Urinary bladder (tissue), 4 donors: Measurements from ENCODE around the gene SPTBN5. TPM values are rescaled to one million over a fixed set of nuclear protein-coding genes. Genes with fewer than 3 reads are reported as not detected.

ENCODE experiments used
- DNase-seq: peaks from one replicate; pipeline ENCODE4 v3.0.0-alpha.2; 2015; ENCODE audit errors: extremely low spot score
- H3K27ac ChIP-seq: one replicate; pipeline ENCODE4 v1.5.1; 2013; ENCODE audit warnings: low read depth, mild to moderate bottlenecking, moderate library complexity
- H3K36me3 ChIP-seq: one replicate; pipeline ENCODE4 v1.6.1; 2013; ENCODE audit warnings: mild to moderate bottlenecking, moderate library complexity; ENCODE audit not compliant: insufficient read depth
- H3K4me1 ChIP-seq: one replicate; pipeline ENCODE4 v1.6.1; 2013; ENCODE audit warnings: mild to moderate bottlenecking, moderate library complexity; ENCODE audit not compliant: insufficient read depth
- H3K4me3 ChIP-seq: one replicate; pipeline ENCODE4 v1.5.1; 2013; ENCODE audit warnings: low read depth, low read length
- WGBS: extraction: QIAGEN DNeasy Blood & Tissue Kit; methylation state at CpG from one replicate; pipeline ENCODE4 v1.1.7; 2013; 5-methylcytosine and 5-hydroxymethylcytosine counted together
- polyA plus RNA-seq: library from polyadenylated mRNA; stranded (reverse); fragments of 200-250 nt; gene quantifications from one replicate; pipeline ENCODE4 v1.2.3, GENCODE V29; 2013
- total RNA-seq: library from RNA; depleted of rRNA; stranded (reverse); fragments of >200 nt; gene quantifications from one replicate; pipeline ENCODE4 v1.2.3, GENCODE V29; 2014
- donor health status: healthy with polysubstance abuse.
- donor health status: healthy.

The SPTBN5 gene
- total and polyA plus RNA-seq, 2 donors, result 1.7 to 2.0 TPM

- no peaks in the 10 kb centered on the region for H3K36me3 ChIP-seq
- no peak for DNase-seq
- no peak overlapping the region for H3K4me3 ChIP-seq
- WGBS, result 82% methylated on average over 22 of the region's 22 CpGs
- H3K27ac ChIP-seq, result no peak overlapping the region
- no peaks in the 10 kb centered on the region for H3K4me1 ChIP-seq
Observed at GRCh38 chr15:41892621-41893421, 1.0 kb downstream of the SPTBN5 start.

- H3K4me3 ChIP-seq, result no peak overlapping the region
- DNase-seq, result no peak
- H3K36me3 ChIP-seq, result no peaks in the 10 kb centered on the region
- no peaks in the 10 kb centered on the region for H3K4me1 ChIP-seq
- 87% methylated on average over 3 of the region's 3 CpGs for WGBS
- no peak overlapping the region for H3K27ac ChIP-seq
Observed at GRCh38 chr15:41891946-41892345, 1.9 kb downstream of the SPTBN5 start.

GRCh38 chr15:41891226-41891625 is 2.6 kb downstream of the SPTBN5 start:
- Histone ChIP-seq H3K36me3 (no peaks in the 10 kb centered on the region), H3K4me1 (no peaks in the 10 kb centered on the region), H3K27ac (no peak overlapping the region), H3K4me3 (no peak overlapping the region)
- DNase-seq, result no peak
- WGBS, result 91% methylated on average over 6 of the region's 6 CpGs

- Histone ChIP-seq H3K4me1 (no peaks in the 10 kb centered on the region), H3K4me3 (no peak overlapping the region), H3K27ac (no peak overlapping the region), H3K36me3 (no peaks in the 10 kb centered on the region)
- WGBS, result 93% methylated on average over 6 of the region's 6 CpGs
- DNase-seq, result no peak
Observed at GRCh38 chr15:41890050-41890690, 3.7 kb downstream of the SPTBN5 start.

GRCh38 chr15:41888662-41889253 is 5.1 kb downstream of the SPTBN5 start:
- no peak for DNase-seq

GRCh38 chr15:41887893-41888292 is 6.0 kb downstream of the SPTBN5 start:
- H3K4me3 ChIP-seq, result no peak overlapping the region
- DNase-seq, result no peak
- WGBS, result 83% methylated on average over 9 of the region's 9 CpGs
- no peak overlapping the region for H3K27ac ChIP-seq
- no peaks in the 10 kb centered on the region for H3K36me3 ChIP-seq
- no peaks in the 10 kb centered on the region for H3K4me1 ChIP-seq

More at GRCh38 chr15:41888662-41889253, 5.1 kb downstream of the SPTBN5 start:
- no peak overlapping the region for H3K4me3 ChIP-seq
- 85% methylated on average over 7 of the region's 7 CpGs for WGBS
- no peaks in the 10 kb centered on the region for H3K4me1 ChIP-seq
- no peaks in the 10 kb centered on the region for H3K36me3 ChIP-seq
- no peak overlapping the region for H3K27ac ChIP-seq

GRCh38 chr15:41887161-41887560 is 6.7 kb downstream of the SPTBN5 start:
- H3K27ac ChIP-seq, result no peak overlapping the region
- no peaks in the 10 kb centered on the region for H3K36me3 ChIP-seq
- no peak overlapping the region for H3K4me3 ChIP-seq
- DNase-seq, result no peak
- H3K4me1 ChIP-seq, result no peaks in the 10 kb centered on the region
- 93% methylated on average over 10 of the region's 10 CpGs for WGBS

GRCh38 chr15:41886741-41887140 is 7.1 kb downstream of the SPTBN5 start:
- Histone ChIP-seq H3K36me3 (no peaks in the 10 kb centered on the region), H3K4me1 (no peaks in the 10 kb centered on the region), H3K27ac (no peak overlapping the region), H3K4me3 (no peak overlapping the region)
- DNase-seq, result no peak
- 90% methylated on average over 7 of the region's 7 CpGs for WGBS

GRCh38 chr15:41885841-41886240 is 8.0 kb downstream of the SPTBN5 start:
- 97% methylated on average over 14 of the region's 14 CpGs for WGBS
- DNase-seq, result no peak

GRCh38 chr15:41885321-41885720 is 8.5 kb downstream of the SPTBN5 start:
- no peak overlapping the region for H3K4me3 ChIP-seq
- H3K36me3 ChIP-seq, result no peaks in the 10 kb centered on the region
- no peaks in the 10 kb centered on the region for H3K4me1 ChIP-seq
- H3K27ac ChIP-seq, result no peak overlapping the region
- no peak for DNase-seq

More at GRCh38 chr15:41885841-41886240, 8.0 kb downstream of the SPTBN5 start:
- Histone ChIP-seq H3K4me3 (no peak overlapping the region), H3K27ac (no peak overlapping the region), H3K36me3 (no peaks in the 10 kb centered on the region), H3K4me1 (no peaks in the 10 kb centered on the region)

- Histone ChIP-seq H3K4me1 (no peaks in the 10 kb centered on the region), H3K27ac (no peak overlapping the region), H3K4me3 (no peak overlapping the region), H3K36me3 (no peaks in the 10 kb centered on the region)
- WGBS, result 95% methylated on average over 7 of the region's 7 CpGs
- no peak for DNase-seq
Observed at GRCh38 chr15:41884458-41884857, 9.4 kb downstream of the SPTBN5 start.

GRCh38 chr15:41883484-41883825 is 10.4 kb downstream of the SPTBN5 start:
- DNase-seq, result no peak
- H3K36me3 ChIP-seq, result no peaks in the 10 kb centered on the region
- H3K4me3 ChIP-seq, result no peak overlapping the region
- no peaks in the 10 kb centered on the region for H3K4me1 ChIP-seq
- no peak overlapping the region for H3K27ac ChIP-seq
- 98% methylated on average over 2 of the region's 2 CpGs for WGBS

GRCh38 chr15:41882689-41883483 is 11.0 kb downstream of the SPTBN5 start:
- H3K4me1 ChIP-seq, result no peaks in the 10 kb centered on the region
- no peak for DNase-seq
- no peaks in the 10 kb centered on the region for H3K36me3 ChIP-seq
- 67% methylated on average over 14 of the region's 14 CpGs for WGBS
- H3K4me3 ChIP-seq, result no peak overlapping the region
- H3K27ac ChIP-seq, result no peak overlapping the region
